Activated naive CD8-positive, alpha-beta T cell treated with anti-CD3 and anti-CD28 coated beads for 36 hours (primary cell): ENCODE measurements around the gene TRAF3. TPM values are rescaled to one million over a fixed set of nuclear protein-coding genes. Genes with fewer than 3 reads are reported as not detected.

ENCODE experiments used
- DNase-seq: peaks from one replicate; pipeline ENCODE4 v3.0.0; 2021
- H3K27ac Mint-ChIP-seq: one replicate; pipeline ENCODE4 v1.8.0; 2022; ENCODE audit warnings: mild to moderate bottlenecking, moderate library complexity, mixed read lengths
- H3K27me3 Mint-ChIP-seq: one replicate; pipeline ENCODE4 v1.8.0; 2022; ENCODE audit warnings: mild to moderate bottlenecking, mixed read lengths
- H3K36me3 Mint-ChIP-seq: one replicate; pipeline ENCODE4 v1.8.0; 2021; ENCODE audit warnings: mild to moderate bottlenecking, mixed read lengths
- H3K4me1 Mint-ChIP-seq: one replicate; pipeline ENCODE4 v1.8.0; 2021; ENCODE audit warnings: mixed read lengths
- H3K4me3 Mint-ChIP-seq: one replicate; pipeline ENCODE4 v1.8.0; 2022; ENCODE audit warnings: mild to moderate bottlenecking, moderate library complexity, mixed read lengths
- H3K9me3 Mint-ChIP-seq: one replicate; pipeline ENCODE4 v1.8.0; 2022; ENCODE audit warnings: mixed read lengths
- total RNA-seq, 2 experiments: library from RNA; stranded (reverse); gene quantifications; one replicate each; pipeline ENCODE4 v1.2.3, GENCODE V29; 2021

Gene TRAF3
- total RNA-seq, 2 experiments from 2014 or later: 39.2 to 39.6 TPM

GRCh38 chr14:102739190-102739469, 38.1 kb upstream of the TRAF3 start:
- Mint-ChIP-seq H3K9me3 (peaks cover 8% of the 10 kb centered on the region), H3K36me3 (peaks cover 8% of the 10 kb centered on the region), H3K27ac (peak overlapping the region; percentile 48), H3K27me3 (no peaks in the 10 kb centered on the region), H3K4me1 (no peaks in the 10 kb centered on the region), H3K4me3 (no peak overlapping the region)
- DNase-seq: no peak

- Mint-ChIP-seq H3K27ac (no peak overlapping the region), H3K27me3 (no peaks in the 10 kb centered on the region), H3K4me3 (no peak overlapping the region), H3K4me1 (no peaks in the 10 kb centered on the region), H3K9me3 (peaks cover 7% of the 10 kb centered on the region), H3K36me3 (peaks cover 7% of the 10 kb centered on the region)
- no peak for DNase-seq
These were observed 30.4 kb upstream of the TRAF3 start for GRCh38 chr14:102746634-102747438.

- H3K27ac Mint-ChIP-seq: no peak overlapping the region
- H3K4me1 Mint-ChIP-seq: no peaks in the 10 kb centered on the region
- no peak for DNase-seq
- no peaks in the 10 kb centered on the region for H3K27me3 Mint-ChIP-seq
- no peaks in the 10 kb centered on the region for H3K9me3 Mint-ChIP-seq
- H3K36me3 Mint-ChIP-seq: no peaks in the 10 kb centered on the region
- no peak overlapping the region for H3K4me3 Mint-ChIP-seq
These were observed 28.4 kb upstream of the TRAF3 start for GRCh38 chr14:102748806-102749205.

- no peak overlapping the region for H3K27ac Mint-ChIP-seq
- DNase-seq: no peak
- H3K9me3 Mint-ChIP-seq: no peaks in the 10 kb centered on the region
- H3K36me3 Mint-ChIP-seq: no peaks in the 10 kb centered on the region
- no peaks in the 10 kb centered on the region for H3K27me3 Mint-ChIP-seq
- no peaks in the 10 kb centered on the region for H3K4me1 Mint-ChIP-seq
- no peak overlapping the region for H3K4me3 Mint-ChIP-seq
These were observed 27.6 kb upstream of the TRAF3 start for GRCh38 chr14:102749393-102750305.

GRCh38 chr14:102750376-102750775, 26.9 kb upstream of the TRAF3 start:
- DNase-seq: no peak
- Mint-ChIP-seq H3K4me1 (no peaks in the 10 kb centered on the region), H3K9me3 (no peaks in the 10 kb centered on the region), H3K27me3 (no peaks in the 10 kb centered on the region), H3K36me3 (no peaks in the 10 kb centered on the region), H3K27ac (no peak overlapping the region), H3K4me3 (no peak overlapping the region)

GRCh38 chr14:102751088-102751487, 26.2 kb upstream of the TRAF3 start:
- Mint-ChIP-seq H3K9me3 (no peaks in the 10 kb centered on the region), H3K36me3 (no peaks in the 10 kb centered on the region), H3K27ac (no peak overlapping the region), H3K4me3 (no peak overlapping the region), H3K27me3 (no peaks in the 10 kb centered on the region), H3K4me1 (no peaks in the 10 kb centered on the region)
- no peak for DNase-seq

- Mint-ChIP-seq H3K9me3 (no peaks in the 10 kb centered on the region), H3K36me3 (no peaks in the 10 kb centered on the region), H3K4me3 (no peak overlapping the region), H3K27ac (no peak overlapping the region), H3K4me1 (no peaks in the 10 kb centered on the region), H3K27me3 (no peaks in the 10 kb centered on the region)
- no peak for DNase-seq
These were observed 24.9 kb upstream of the TRAF3 start for GRCh38 chr14:102752239-102752847.

GRCh38 chr14:102754370-102755262, 22.6 kb upstream of the TRAF3 start:
- Mint-ChIP-seq H3K9me3 (no peaks in the 10 kb centered on the region), H3K36me3 (no peaks in the 10 kb centered on the region), H3K27ac (no peak overlapping the region), H3K4me3 (no peak overlapping the region), H3K4me1 (no peaks in the 10 kb centered on the region), H3K27me3 (no peaks in the 10 kb centered on the region)
- no peak for DNase-seq

GRCh38 chr14:102757646-102758045, 19.6 kb upstream of the TRAF3 start:
- no peak for DNase-seq
- H3K27ac Mint-ChIP-seq: no peak overlapping the region
- no peaks in the 10 kb centered on the region for H3K9me3 Mint-ChIP-seq
- H3K4me1 Mint-ChIP-seq: no peaks in the 10 kb centered on the region
- no peaks in the 10 kb centered on the region for H3K27me3 Mint-ChIP-seq
- H3K36me3 Mint-ChIP-seq: no peaks in the 10 kb centered on the region
- no peak overlapping the region for H3K4me3 Mint-ChIP-seq

- H3K27me3 Mint-ChIP-seq: no peaks in the 10 kb centered on the region
- H3K9me3 Mint-ChIP-seq: no peaks in the 10 kb centered on the region
- no peaks in the 10 kb centered on the region for H3K36me3 Mint-ChIP-seq
- H3K27ac Mint-ChIP-seq: no peak overlapping the region
- no peak overlapping the region for H3K4me3 Mint-ChIP-seq
- no peak for DNase-seq
- no peaks in the 10 kb centered on the region for H3K4me1 Mint-ChIP-seq
These were observed 19.2 kb upstream of the TRAF3 start for GRCh38 chr14:102758087-102758486.

- Mint-ChIP-seq H3K27ac (no peak overlapping the region), H3K36me3 (no peaks in the 10 kb centered on the region)
These were observed 17.6 kb upstream of the TRAF3 start for GRCh38 chr14:102759456-102760187.

GRCh38 chr14:102760496-102761193, 16.6 kb upstream of the TRAF3 start:
- no peak overlapping the region for H3K4me3 Mint-ChIP-seq
- H3K27ac Mint-ChIP-seq: no peak overlapping the region
- H3K27me3 Mint-ChIP-seq: no peaks in the 10 kb centered on the region
- no peaks in the 10 kb centered on the region for H3K36me3 Mint-ChIP-seq
- no peaks in the 10 kb centered on the region for H3K4me1 Mint-ChIP-seq
- H3K9me3 Mint-ChIP-seq: no peaks in the 10 kb centered on the region
- DNase-seq: no peak

More at GRCh38 chr14:102759456-102760187, 17.6 kb upstream of the TRAF3 start:
- DNase-seq: no peak
- Mint-ChIP-seq H3K27me3 (no peaks in the 10 kb centered on the region), H3K4me3 (no peak overlapping the region), H3K4me1 (no peaks in the 10 kb centered on the region), H3K9me3 (no peaks in the 10 kb centered on the region)

GRCh38 chr14:102761206-102761605, 16.0 kb upstream of the TRAF3 start:
- H3K27ac Mint-ChIP-seq: no peak overlapping the region
- no peaks in the 10 kb centered on the region for H3K9me3 Mint-ChIP-seq
- no peak for DNase-seq
- no peak overlapping the region for H3K4me3 Mint-ChIP-seq
- H3K27me3 Mint-ChIP-seq: no peaks in the 10 kb centered on the region
- H3K36me3 Mint-ChIP-seq: no peaks in the 10 kb centered on the region
- H3K4me1 Mint-ChIP-seq: no peaks in the 10 kb centered on the region
